Measurements from ENCODE around the gene C2CD5. TPM values are rescaled to one million over a fixed set of nuclear protein-coding genes. Genes with fewer than 3 reads are reported as not detected.

C2CD5 gene
- total RNA-seq, 1 donor from 2014 or later = 17.3 TPM

Other genes with a start within 250 kb of the C2CD5 start
- 0.15 to 1.6 TPM (median 1.2 TPM) in 3 replicates for gene ST8SIA1, start 209.8 kb downstream of the C2CD5 start, total RNA-seq
- gene ETNK1, start 80.6 kb upstream of the C2CD5 start, total RNA-seq = 30.8 to 37.5 TPM (median 32.8 TPM) in 3 replicates

All from chondrocyte (in vitro differentiated cells).